ENCODE data around the gene PCDHGC5. TPM values are rescaled to one million over a fixed set of nuclear protein-coding genes. Genes with fewer than 3 reads are reported as not detected.

Gene PCDHGC5
- total RNA-seq (ENCODE audit: low replicate concordance) = 0.43 and 1.3 TPM in 2 replicates

- Histone ChIP-seq H3K79me2 (ENCODE audit: low read depth) (peaks cover 29% of the 10 kb centered on the region), H3F3A (ENCODE audit: low read depth) (peaks cover 20% of the 10 kb centered on the region), H3K27ac (no peak within 1 kb of the TSS), H2AFZ (replicated peaks) (no peak within 1 kb of the TSS), H3K4me1 (peaks cover 20% of the 10 kb centered on the region), H4K20me1 (ENCODE audit: low read depth) (peaks cover 69% of the 10 kb centered on the region), H3K36me3 (no peaks in the 10 kb centered on the region), H3K4me2 (no peak within 1 kb of the TSS), H3K9ac (no peak within 1 kb of the TSS), H3K9me3 (ENCODE audit: low read depth) (no peaks in the 10 kb centered on the region), H3K4me3 (no peak within 1 kb of the TSS), H3K27me3 (peaks cover 84% of the 10 kb centered on the region)
- no peak for DNase-seq (ENCODE audit: low spot score)
- TF ChIP-seq EZH2 (IDR thresholded peaks at IDR 0.05) (no peak), EZH2phosphoT487 (IDR thresholded peaks at IDR 0.05) (no peak)
- TF ChIP-seq, protein P1, sequence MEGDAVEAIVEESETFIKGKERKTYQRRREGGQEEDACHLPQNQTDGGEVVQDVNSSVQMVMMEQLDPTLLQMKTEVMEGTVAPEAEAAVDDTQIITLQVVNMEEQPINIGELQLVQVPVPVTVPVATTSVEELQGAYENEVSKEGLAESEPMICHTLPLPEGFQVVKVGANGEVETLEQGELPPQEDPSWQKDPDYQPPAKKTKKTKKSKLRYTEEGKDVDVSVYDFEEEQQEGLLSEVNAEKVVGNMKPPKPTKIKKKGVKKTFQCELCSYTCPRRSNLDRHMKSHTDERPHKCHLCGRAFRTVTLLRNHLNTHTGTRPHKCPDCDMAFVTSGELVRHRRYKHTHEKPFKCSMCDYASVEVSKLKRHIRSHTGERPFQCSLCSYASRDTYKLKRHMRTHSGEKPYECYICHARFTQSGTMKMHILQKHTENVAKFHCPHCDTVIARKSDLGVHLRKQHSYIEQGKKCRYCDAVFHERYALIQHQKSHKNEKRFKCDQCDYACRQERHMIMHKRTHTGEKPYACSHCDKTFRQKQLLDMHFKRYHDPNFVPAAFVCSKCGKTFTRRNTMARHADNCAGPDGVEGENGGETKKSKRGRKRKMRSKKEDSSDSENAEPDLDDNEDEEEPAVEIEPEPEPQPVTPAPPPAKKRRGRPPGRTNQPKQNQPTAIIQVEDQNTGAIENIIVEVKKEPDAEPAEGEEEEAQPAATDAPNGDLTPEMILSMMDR (IDR thresholded peaks at IDR 0.05) = no peak
- Mint-ChIP-seq H3K27me3 (ENCODE audit: insufficient read depth, low read depth) (peaks cover 7% of the 10 kb centered on the region), H3K9me3 (peaks cover 69% of the 10 kb centered on the region), H3K27ac (peak within 1 kb of the TSS; percentile 12), H3K36me3 (peaks cover 72% of the 10 kb centered on the region), H3K4me3 (peak within 1 kb of the TSS; percentile 52), H3K4me1 (peaks cover 25% of the 10 kb centered on the region)
Observed at GRCh38 chr5:141488591-141489561, at the start of gene PCDHGC5. PCDHGC5 (plus strand) TSS chr5:141489081; CDS start chr5:141489241, 160 bp downstream.

- no peak overlapping the region for H3K4me2 ChIP-seq
- no peaks in the 10 kb centered on the region for H3K27me3 ChIP-seq
- no peaks in the 10 kb centered on the region for H4K20me1 ChIP-seq (ENCODE audit: low read depth)
- no peak for DNase-seq (ENCODE audit: low spot score)
- peaks cover 50% of the 10 kb centered on the region for H3K36me3 Mint-ChIP-seq
- no peaks in the 10 kb centered on the region for H3F3A ChIP-seq (ENCODE audit: low read depth)
- no peaks in the 10 kb centered on the region for H3K4me1 ChIP-seq
- H3K9me3 ChIP-seq (ENCODE audit: low read depth) = no peaks in the 10 kb centered on the region
- H3K9me3 Mint-ChIP-seq = peaks cover 74% of the 10 kb centered on the region
- no peak overlapping the region for H3K9ac ChIP-seq
- no peak overlapping the region for H3K4me3 ChIP-seq
- no peak overlapping the region for H2AFZ ChIP-seq (replicated peaks)
- TF ChIP-seq EZH2phosphoT487 (IDR thresholded peaks at IDR 0.05) (no peak), EZH2 (IDR thresholded peaks at IDR 0.05) (no peak)
- TF ChIP-seq, protein P1 (IDR thresholded peaks at IDR 0.05) = no peak
- peaks cover 2% of the 10 kb centered on the region for H3K27me3 Mint-ChIP-seq (ENCODE audit: insufficient read depth, low read depth)
- no peaks in the 10 kb centered on the region for H3K4me1 Mint-ChIP-seq
- H3K36me3 ChIP-seq = no peaks in the 10 kb centered on the region
- H3K79me2 ChIP-seq (ENCODE audit: low read depth) = no peaks in the 10 kb centered on the region
- H3K4me3 Mint-ChIP-seq = no peak overlapping the region
- no peak overlapping the region for H3K27ac ChIP-seq
- no peak overlapping the region for H3K27ac Mint-ChIP-seq
Observed at GRCh38 chr5:141439411-141440141, 49.3 kb upstream of the PCDHGC5 start.

GRCh38 chr5:141440341-141440740 lies 48.5 kb upstream of the PCDHGC5 start:
- no peak overlapping the region for H3K4me3 ChIP-seq

More at GRCh38 chr5:141440341-141440740, 48.5 kb upstream of the PCDHGC5 start:
- H3K27ac Mint-ChIP-seq = no peak overlapping the region
- Histone ChIP-seq H3K4me2 (no peak overlapping the region), H3K27me3 (no peaks in the 10 kb centered on the region), H3K36me3 (no peaks in the 10 kb centered on the region), H3K9ac (no peak overlapping the region), H3K27ac (no peak overlapping the region), H2AFZ (replicated peaks) (no peak overlapping the region), H3K9me3 (ENCODE audit: low read depth) (no peaks in the 10 kb centered on the region), H3K4me1 (no peaks in the 10 kb centered on the region), H4K20me1 (ENCODE audit: low read depth) (no peaks in the 10 kb centered on the region), H3F3A (ENCODE audit: low read depth) (no peaks in the 10 kb centered on the region), H3K79me2 (ENCODE audit: low read depth) (no peaks in the 10 kb centered on the region)
- peaks cover 50% of the 10 kb centered on the region for H3K36me3 Mint-ChIP-seq
- H3K27me3 Mint-ChIP-seq (ENCODE audit: insufficient read depth, low read depth) = peaks cover 2% of the 10 kb centered on the region
- H3K4me1 Mint-ChIP-seq = no peaks in the 10 kb centered on the region
- TF ChIP-seq EZH2phosphoT487 (IDR thresholded peaks at IDR 0.05) (no peak), EZH2 (IDR thresholded peaks at IDR 0.05) (no peak)
- TF ChIP-seq, protein P1 (IDR thresholded peaks at IDR 0.05) = no peak
- DNase-seq (ENCODE audit: low spot score) = no peak
- peaks cover 74% of the 10 kb centered on the region for H3K9me3 Mint-ChIP-seq
- H3K4me3 Mint-ChIP-seq = no peak overlapping the region

Measured in neural progenitor cell (in vitro differentiated cells).